SK-N-SH (cell line): ENCODE data around the gene PSEN2. TPM values are rescaled to one million over a fixed set of nuclear protein-coding genes. Genes with fewer than 3 reads are reported as not detected.
"Not testable (repeated sequence)": the region's sequence is repeated elsewhere in the genome, so short reads cannot be mapped to it uniquely, and the experiment has no call there.

Experiments used
- CTCF ChIA-PET: fragments of 300-600, 350-600 bp; formaldehyde crosslinking; extraction: SDS; loops from one replicate; lab custom pipeline; 2021; lab: Yijun Ruan, JAX
- POLR2A ChIA-PET: fragments of 350-600 bp; sonication (Branson Sonifier 250); formaldehyde crosslinking; extraction: SDS; loops from one replicate; lab custom pipeline; 2020; ENCODE audit warnings: antibody characterized with exemption, inconsistent platforms; lab: Yijun Ruan, JAX
- DNase-seq: peaks from one replicate; pipeline ENCODE4 v3.0.0; 2012
- H2AFZ ChIP-seq: fragments of 200-600 bp; sonication (generic); 2 replicates; pipeline ENCODE4 v1.8.1; 2016; ENCODE audit warnings: antibody characterized with exemption, mild to moderate bottlenecking, low read depth
- H3F3A ChIP-seq: fragments of 200-600 bp; sonication (generic); replicated peaks from 2 replicates; pipeline ENCODE3; 2016; ENCODE audit warnings: antibody characterized with exemption, mild to moderate bottlenecking; ENCODE audit not compliant: insufficient read depth
- H3K27ac ChIP-seq, 2 experiments: fragments of 200-500 bp in 1 of 2; fragments of 200-600 bp in 1 of 2; sonication (Bioruptor generic) in 1 of 2; sonication (generic), shearing (Covaris generic) in 1 of 2; 2 replicates each; pipeline versions ENCODE4 v1.5.1 to v1.6.1; 2014 to 2016; ENCODE audit warnings: low read depth in 2 of 2, inconsistent platforms in 1 of 2, low read length in 1 of 2, mild to moderate bottlenecking in 1 of 2, mixed read lengths in 1 of 2
- H3K27me3 ChIP-seq: fragments of 200-600 bp; sonication (generic), shearing (Covaris generic); 2 replicates; pipeline ENCODE4 v1.6.1; 2016; ENCODE audit warnings: mixed run types; ENCODE audit not compliant: insufficient read depth
- H3K36me3 ChIP-seq, 2 experiments: fragments of 200-500 bp in 1 of 2; fragments of 200-600 bp in 1 of 2; sonication (Bioruptor generic) in 1 of 2; sonication (generic) in 1 of 2; replicated peaks in 1 of 2; 2 replicates each; pipeline versions ENCODE3 to v1.5.1; 2014 to 2016; ENCODE audit warnings: low read length in 1 of 2, mild to moderate bottlenecking in 1 of 2; ENCODE audit not compliant: insufficient read depth in 2 of 2, control insufficient read depth in 1 of 2
- H3K4me1 ChIP-seq, 2 experiments: fragments of 200-500 bp in 1 of 2; fragments of 200-600 bp in 1 of 2; sonication (Bioruptor generic) in 1 of 2; sonication (generic), shearing (Covaris generic) in 1 of 2; 2 replicates each; pipeline versions ENCODE4 v1.5.1 to v1.6.1; 2014 to 2016; ENCODE audit warnings: low read depth in 1 of 2, low read length in 1 of 2, mixed run types in 1 of 2; ENCODE audit not compliant: insufficient read depth in 2 of 2, control insufficient read depth in 1 of 2
- H3K4me2 ChIP-seq: fragments of 200-600 bp; sonication (generic), shearing (Covaris generic); 2 replicates; pipeline ENCODE4 v1.6.1; 2017; ENCODE audit warnings: mixed run types
- H3K4me3 ChIP-seq, 2 experiments: fragments of 200-500 bp in 1 of 2; fragments of 200-600 bp in 1 of 2; sonication (Bioruptor generic) in 1 of 2; sonication (generic), shearing (Covaris generic) in 1 of 2; 2 replicates each; pipeline versions ENCODE4 v1.5.1 to v1.8.1; 2014 to 2016; ENCODE audit warnings: low read depth in 2 of 2, inconsistent platforms in 1 of 2, low read length in 1 of 2, mild to moderate bottlenecking in 1 of 2, mixed read lengths in 1 of 2, moderate library complexity in 1 of 2
- H3K79me2 ChIP-seq: fragments of 200-600 bp; sonication (generic); 2 replicates; pipeline ENCODE4 v1.8.1; 2017; ENCODE audit warnings: mild to moderate bottlenecking; ENCODE audit not compliant: insufficient read depth
- H3K9ac ChIP-seq: fragments of 200-600 bp; sonication (generic); 2 replicates; pipeline ENCODE4 v1.6.1; 2017; ENCODE audit warnings: mixed run types
- H3K9me2 ChIP-seq: fragments of 200-600 bp; sonication (generic); 2 replicates; pipeline ENCODE4 v1.6.1; 2017; ENCODE audit warnings: mixed run types
- H3K9me3 ChIP-seq: fragments of 200-600 bp; sonication (generic); 2 replicates; pipeline ENCODE4 v1.6.1; 2017; ENCODE audit warnings: mixed run types, mild to moderate bottlenecking, moderate library complexity
- H4K20me1 ChIP-seq: fragments of 200-600 bp; sonication (generic); 2 replicates; pipeline ENCODE4 v1.6.1; 2017; ENCODE audit warnings: mild to moderate bottlenecking, mixed run types; ENCODE audit not compliant: insufficient read depth
- CHD2 ChIP-seq: fragments of 150-350 bp; IDR thresholded peaks from 2 replicates; pipeline ENCODE4 v1.6.1; 2018; ENCODE audit warnings: low read length; ENCODE audit not compliant: partially characterized antibody
- FOSL2 ChIP-seq: IDR thresholded peaks from 2 replicates; pipeline ENCODE4 v1.4.0; 2012; ENCODE audit warnings: low read depth, mild to moderate bottlenecking, moderate library complexity, borderline replicate concordance
- FOXM1 ChIP-seq: IDR thresholded peaks from 2 replicates; pipeline ENCODE4 v1.4.0; 2012; ENCODE audit warnings: low read depth, mild to moderate bottlenecking
- JUND ChIP-seq: IDR thresholded peaks from 2 replicates; pipeline ENCODE4 v1.4.0; 2012
- MEF2A ChIP-seq: IDR thresholded peaks from 2 replicates; pipeline ENCODE4 v1.4.0; 2012; ENCODE audit warnings: low read depth, borderline replicate concordance
- POLR2AphosphoS5 ChIP-seq: IDR thresholded peaks from 2 replicates; pipeline ENCODE4 v1.6.1; 2012; ENCODE audit warnings: low read depth, low read length
- RFX5 ChIP-seq: IDR thresholded peaks from 2 replicates; pipeline ENCODE4 v1.6.1; 2012; ENCODE audit warnings: mild to moderate bottlenecking, improper control_type of control experiment, low read length
- SIN3A ChIP-seq: IDR thresholded peaks from 2 replicates; pipeline ENCODE4 v1.6.1; 2012; ENCODE audit warnings: low read depth, mild to moderate bottlenecking, low read length, moderate library complexity, borderline replicate concordance
- SMC3 ChIP-seq: IDR thresholded peaks from 2 replicates; pipeline ENCODE4 v1.6.1; 2012; ENCODE audit warnings: low read depth, low read length, improper control_type of control experiment
- TCF12 ChIP-seq: IDR thresholded peaks from 2 replicates; pipeline ENCODE4 v1.4.0; 2012
- WGBS: methylation state at CpG from one replicate; pipeline ENCODE4 v1.1.6; 2017; ENCODE audit warnings: low lambda C conversion rate; 5-methylcytosine and 5-hydroxymethylcytosine counted together
- polyA plus RNA-seq, 3 experiments: library from polyadenylated mRNA; depleted of rRNA; stranded (reverse); fragments of >200 nt; gene quantifications; 2 replicates each; pipeline ENCODE4 v1.2.3, GENCODE V29; 2012
- TF ChIP-seq, protein P1 (sequence below): IDR thresholded peaks from 2 replicates; pipeline ENCODE4 v1.4.0; 2012; ENCODE audit warnings: low read depth
- TF ChIP-seq, protein P2 (sequence below): fragments of 150-350 bp; IDR thresholded peaks from 2 replicates; pipeline ENCODE4 v1.6.1; 2017; ENCODE audit warnings: antibody characterized with exemption, low read length, low read depth, borderline replicate concordance

PSEN2 gene
- polyA plus RNA-seq, 1 of the 3 experiments (the other 2 are of a cell fraction), result 20.2 TPM

DNA sequence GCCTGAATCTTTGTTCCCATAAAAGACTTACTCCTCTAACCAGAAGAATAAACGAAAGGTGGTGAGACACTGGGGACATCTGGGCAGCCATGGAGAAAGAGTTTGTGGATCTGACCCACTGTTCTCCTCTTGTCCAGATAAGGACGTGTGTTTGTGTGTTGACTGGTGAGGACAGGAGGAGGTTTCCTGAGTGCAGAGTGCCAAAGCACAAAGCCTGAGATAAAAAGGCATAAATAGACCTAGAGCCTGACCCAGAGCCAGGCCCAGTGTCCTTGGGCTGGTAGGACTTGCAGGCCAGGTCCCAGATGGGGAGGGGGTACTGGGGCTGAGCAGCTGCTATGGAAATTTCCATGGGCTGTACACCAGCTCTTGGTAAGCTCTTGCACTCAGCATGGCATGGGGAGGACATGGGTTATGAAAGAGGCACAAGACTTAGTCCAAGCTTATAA lies 50.1 kb downstream of the PSEN2 start (continued):
- TF ChIP-seq FOXM1 (no peak), SMC3 (no peak), JUND (no peak), TCF12 (no peak), MEF2A (no peak), POLR2AphosphoS5 (no peak)
- TF ChIP-seq, protein P1, sequence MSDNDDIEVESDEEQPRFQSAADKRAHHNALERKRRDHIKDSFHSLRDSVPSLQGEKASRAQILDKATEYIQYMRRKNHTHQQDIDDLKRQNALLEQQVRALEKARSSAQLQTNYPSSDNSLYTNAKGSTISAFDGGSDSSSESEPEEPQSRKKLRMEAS, result no peak
- TF ChIP-seq, protein P2, sequence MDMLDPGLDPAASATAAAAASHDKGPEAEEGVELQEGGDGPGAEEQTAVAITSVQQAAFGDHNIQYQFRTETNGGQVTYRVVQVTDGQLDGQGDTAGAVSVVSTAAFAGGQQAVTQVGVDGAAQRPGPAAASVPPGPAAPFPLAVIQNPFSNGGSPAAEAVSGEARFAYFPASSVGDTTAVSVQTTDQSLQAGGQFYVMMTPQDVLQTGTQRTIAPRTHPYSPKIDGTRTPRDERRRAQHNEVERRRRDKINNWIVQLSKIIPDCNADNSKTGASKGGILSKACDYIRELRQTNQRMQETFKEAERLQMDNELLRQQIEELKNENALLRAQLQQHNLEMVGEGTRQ, result no peak
- TF ChIP-seq, all 33 proteins: peak for 0

DNA sequence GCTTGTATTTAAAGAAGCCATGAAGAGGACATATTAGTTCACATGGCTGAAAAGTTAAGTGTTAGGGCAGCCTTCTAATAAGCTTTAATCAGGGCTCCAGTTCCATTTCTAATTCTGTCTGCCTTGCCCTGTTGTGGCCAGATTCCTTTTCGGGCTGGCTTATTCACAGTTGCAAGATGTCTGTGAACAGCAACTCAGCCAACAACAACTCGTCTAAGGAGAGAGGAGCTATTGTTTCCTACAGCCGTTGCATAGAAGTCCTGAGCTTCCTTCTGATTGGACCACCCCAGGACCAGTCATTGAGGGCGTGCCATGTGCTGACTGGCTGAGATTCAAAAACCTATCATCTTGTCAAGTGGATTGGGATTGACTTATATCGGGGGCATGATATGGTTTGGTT lies 51.1 kb downstream of the PSEN2 start:
- Histone ChIP-seq H3K4me1 (no peaks in the 10 kb centered on the region), H2AFZ (no peak overlapping the region), H3K9me2 (no peaks in the 10 kb centered on the region), H3F3A (no peaks in the 10 kb centered on the region), H3K27ac (no peak overlapping the region), H3K9ac (no peak overlapping the region), H3K4me3 (no peak overlapping the region), H4K20me1 (no peaks in the 10 kb centered on the region), H3K9me3 (no peaks in the 10 kb centered on the region), H3K36me3 (no peaks in the 10 kb centered on the region), H3K79me2 (no peaks in the 10 kb centered on the region), H3K27me3 (no peaks in the 10 kb centered on the region), H3K4me2 (no peak overlapping the region)
- ChIA-PET CTCF (interaction anchor here (0.6 kb wide), 1 partner anchor 110 kb away, joined by 3 read pairs; no protein-coding TSS in a partner anchor), POLR2A (no interaction called here)
- 65% methylated on average over 5 of the region's 5 CpGs for WGBS
- no peak for DNase-seq
- TF ChIP-seq CHD2 (no peak), FOSL2 (no peak), SIN3A (no peak), RFX5 (no peak), TCF12 (no peak)

DNA sequence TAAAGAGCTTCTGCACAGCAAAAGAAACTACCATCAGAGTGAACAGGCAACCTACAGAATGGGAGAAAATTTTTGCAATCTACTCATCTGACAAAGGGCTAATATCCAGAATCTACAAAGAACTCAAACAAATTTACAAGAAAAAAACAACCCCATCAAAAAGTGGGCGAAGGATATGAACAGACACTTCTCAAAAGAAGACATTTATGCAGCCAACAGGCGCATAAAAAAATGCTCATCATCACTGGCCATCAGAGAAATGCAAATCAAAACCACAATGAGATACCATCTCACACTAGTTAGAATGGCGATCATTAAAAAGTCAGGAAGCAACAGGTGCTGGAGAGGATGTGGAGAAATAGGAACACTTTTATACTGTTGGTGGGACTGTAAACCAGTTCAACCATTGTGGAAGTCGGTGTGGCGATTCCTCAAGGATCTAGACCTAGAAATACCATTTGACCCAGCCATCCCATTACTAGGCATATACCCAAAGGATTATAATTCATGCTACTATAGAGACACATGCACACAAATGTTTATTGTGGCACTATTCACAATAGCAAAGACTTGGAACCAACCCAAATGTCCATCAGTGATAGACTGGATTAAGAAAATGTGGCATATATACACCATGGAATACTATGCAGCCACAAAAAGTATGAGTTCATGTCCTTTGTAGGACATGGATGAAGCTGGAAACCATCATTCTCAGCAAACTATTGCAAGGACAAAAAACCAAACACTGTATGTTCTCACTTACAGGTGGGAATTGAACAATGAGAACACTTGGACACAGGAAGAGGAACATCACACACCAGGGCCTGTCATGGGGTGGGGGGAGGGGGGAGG lies 59.1 kb downstream of the PSEN2 start:
- H4K20me1 ChIP-seq, H3K9ac ChIP-seq, POLR2A ChIA-PET, H3K79me2 ChIP-seq, CTCF ChIA-PET, H3K36me3 ChIP-seq, H3K4me3 ChIP-seq, H3K9me3 ChIP-seq, H3K4me2 ChIP-seq, H3K9me2 ChIP-seq, H2AFZ ChIP-seq, H3F3A ChIP-seq, H3K27me3 ChIP-seq, H3K4me1 ChIP-seq, H3K27ac ChIP-seq, DNase-seq: not testable (repeated sequence)
- WGBS, result 75% methylated on average over 5 of the region's 5 CpGs
